GM19240 (cell line): Measurements from ENCODE around the gene CDK16.

Experiments
- DNase-seq: peaks from one replicate; pipeline ENCODE4 v3.0.0; 2011; ENCODE audit warnings: low spot score; ENCODE audit not compliant: insufficient read length

Gene CDK16

DNA sequence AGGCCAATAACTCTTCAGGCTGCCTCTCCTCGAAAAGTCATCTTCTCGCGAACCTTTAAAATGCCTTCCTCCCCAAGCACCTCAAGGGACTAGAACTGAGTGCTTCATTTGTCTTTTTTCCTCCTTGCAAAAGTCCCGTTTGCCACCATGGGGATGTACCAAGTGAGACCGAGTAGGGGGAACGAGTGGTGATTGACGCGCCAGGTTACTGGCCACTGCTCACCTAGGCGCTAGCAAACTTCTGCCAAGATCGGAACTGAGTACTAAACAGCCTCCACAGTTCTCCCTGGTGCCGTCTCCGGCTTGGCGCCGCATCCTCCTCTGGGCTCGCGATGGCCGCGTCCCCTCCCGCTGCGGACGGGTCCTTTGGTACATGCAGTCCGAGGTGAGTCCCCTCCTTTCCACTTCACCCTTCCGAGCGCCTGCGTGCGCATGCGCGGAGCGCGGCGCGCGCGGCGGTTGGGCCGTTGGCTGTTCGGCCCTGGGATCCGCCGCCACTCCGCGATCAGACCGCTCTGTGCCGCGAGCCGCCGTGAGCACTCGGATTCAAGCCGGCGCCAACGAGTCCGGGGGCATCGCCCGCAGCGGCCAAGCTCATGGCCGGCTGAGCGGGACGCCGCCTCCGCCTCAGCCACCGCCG is at the start of gene CDK16:
Gene CDK16, plus strand, starts transcription at position 402 of the 640 bp plus-strand sequence. CDS start 4,877 bp downstream, outside the sequence.
- DNase-seq, result peak; percentile 83

- DNase-seq, result no peak
Measured at GRCh38 chrX:47169273-47169672, 49.2 kb upstream of the CDK16 start.

GRCh38 chrX:47169726-47170515 is 48.6 kb upstream of the CDK16 start:
- no peak for DNase-seq

DNA sequence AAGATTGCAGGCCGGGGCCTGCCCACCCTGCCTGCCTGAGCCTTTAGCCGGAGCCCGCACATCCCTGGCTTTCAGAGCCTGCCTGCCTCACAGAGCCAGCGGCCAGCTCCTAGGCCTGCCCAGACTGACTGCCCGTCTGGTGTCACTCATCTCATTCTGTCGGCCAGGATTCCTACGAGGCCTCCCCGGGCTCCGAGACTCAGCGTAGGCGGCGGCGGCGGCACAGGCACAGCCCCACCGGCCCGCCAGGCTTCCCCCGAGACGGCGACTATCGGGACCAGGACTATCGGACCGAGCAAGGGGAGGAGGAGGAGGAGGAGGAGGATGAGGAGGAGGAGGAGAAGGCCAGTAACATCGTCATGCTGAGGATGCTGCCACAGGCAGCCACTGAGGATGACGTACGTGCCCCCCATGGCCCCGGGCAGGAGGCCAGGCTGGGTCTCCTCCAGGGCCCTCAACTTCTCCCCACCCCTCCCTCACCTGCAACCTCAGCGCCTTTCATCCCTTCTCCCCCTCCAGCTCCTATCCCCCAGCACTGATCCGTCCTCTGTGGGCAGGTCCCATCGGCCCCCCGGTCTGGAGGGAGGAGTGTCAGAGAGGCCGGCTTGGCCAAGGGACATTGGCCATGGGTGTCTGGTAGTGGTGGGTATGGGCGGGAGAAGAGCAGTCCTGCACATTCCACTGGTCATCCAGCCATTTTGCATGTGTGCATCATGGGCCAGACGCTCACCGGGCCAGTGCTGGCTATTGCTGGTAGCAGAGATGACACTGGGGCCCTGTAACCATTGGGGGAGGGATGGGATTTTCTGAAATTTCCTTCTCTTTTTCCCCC is 47.4 kb upstream of the CDK16 start:
- DNase-seq, result no peak

GRCh38 chrX:47171996-47172395 is 46.5 kb upstream of the CDK16 start:
- DNase-seq, result no peak

DNA sequence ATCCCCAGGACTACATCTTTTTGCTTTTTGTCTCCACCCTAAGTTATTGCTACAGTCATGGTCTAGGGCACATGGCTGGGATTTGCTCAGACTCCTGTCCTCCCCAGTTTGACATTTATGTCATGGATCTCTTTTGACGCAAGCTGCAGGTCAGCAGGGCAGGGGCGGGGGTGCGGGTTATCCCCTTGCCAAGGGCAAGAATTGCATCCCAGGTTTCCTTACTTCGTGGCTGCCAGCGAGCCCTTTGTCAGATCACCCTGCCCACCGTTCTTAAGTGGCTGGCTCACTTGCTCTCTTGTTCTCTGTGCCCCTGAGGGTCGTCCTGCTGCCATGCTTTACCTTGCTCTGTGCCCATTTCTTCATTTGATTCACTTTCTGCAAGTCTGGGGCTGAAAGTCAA is 45.9 kb upstream of the CDK16 start:
- DNase-seq, result no peak

DNA sequence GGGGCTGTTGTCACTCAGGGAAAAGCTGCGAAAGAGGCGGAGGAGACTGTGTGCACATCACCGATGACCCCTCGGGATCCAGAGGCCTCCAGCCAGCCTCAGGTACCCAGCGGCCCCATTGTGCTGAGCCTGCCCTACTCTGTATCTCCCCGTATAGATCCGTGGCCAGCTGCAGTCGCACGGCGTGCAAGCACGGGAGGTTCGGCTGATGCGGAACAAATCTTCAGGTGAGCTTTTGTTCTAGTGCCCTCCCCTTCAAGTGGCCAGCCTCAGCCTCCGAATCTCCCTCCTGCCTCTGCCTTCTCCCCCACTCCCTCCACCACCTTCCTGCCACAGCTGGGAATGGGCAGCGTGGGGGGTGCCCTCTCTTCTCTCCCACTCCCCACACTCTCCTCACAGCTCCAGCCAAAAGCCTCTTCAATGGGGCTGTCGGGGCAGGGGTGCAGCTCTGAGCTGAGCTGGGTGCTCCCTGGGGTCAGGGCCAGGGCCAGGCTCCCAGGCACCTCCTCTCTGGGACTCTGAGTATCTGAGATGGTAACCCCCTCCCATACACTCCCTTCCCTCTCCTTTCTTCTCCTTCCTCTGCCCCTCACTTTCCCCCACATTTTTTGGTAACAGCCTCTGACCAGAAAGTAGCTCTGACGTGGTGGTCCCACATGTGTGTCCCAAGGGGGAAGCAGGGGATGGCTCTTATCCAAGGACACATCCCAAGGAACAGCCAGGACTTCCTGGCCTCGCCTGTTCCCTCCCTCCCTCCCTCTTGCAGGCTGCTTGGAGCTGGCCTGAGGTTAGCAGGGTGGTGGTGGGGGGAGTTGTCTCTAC is 45.3 kb upstream of the CDK16 start:
- no peak for DNase-seq

- DNase-seq, result no peak
Measured at GRCh38 chrX:47174376-47174775, 44.1 kb upstream of the CDK16 start.

GRCh38 chrX:47174846-47175587 is 43.5 kb upstream of the CDK16 start:
- DNase-seq, result no peak

GRCh38 chrX:47175588-47175980 is 42.9 kb upstream of the CDK16 start:
- no peak for DNase-seq

- no peak for DNase-seq
Measured at GRCh38 chrX:47176101-47176740, 42.3 kb upstream of the CDK16 start.

DNA sequence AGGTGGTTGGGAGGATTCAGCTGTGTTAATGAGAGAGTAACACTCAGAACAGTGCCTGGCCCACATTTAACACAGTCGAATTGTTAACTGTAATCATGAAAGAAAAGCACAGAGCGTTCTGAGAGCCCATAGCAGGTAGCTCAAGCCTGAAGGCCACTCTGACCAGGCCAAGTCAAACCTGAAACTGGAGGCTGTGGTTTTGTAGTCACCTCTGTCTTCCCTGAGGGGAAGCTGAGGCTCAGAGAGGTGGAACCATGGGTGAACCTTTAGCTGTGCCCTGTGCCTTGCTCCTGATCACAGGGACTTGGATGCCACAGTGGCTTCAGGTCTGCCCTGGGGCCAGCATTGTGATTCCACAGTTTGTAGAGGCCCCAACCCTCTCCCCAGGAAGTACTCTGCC is 41.4 kb upstream of the CDK16 start:
- no peak for DNase-seq

GRCh38 chrX:47178337-47178736 is 40.1 kb upstream of the CDK16 start:
- DNase-seq, result no peak

GRCh38 chrX:47179221-47179927 is 39.1 kb upstream of the CDK16 start:
- DNase-seq, result no peak

GRCh38 chrX:47179928-47180255 is 38.6 kb upstream of the CDK16 start:
- DNase-seq, result no peak

GRCh38 chrX:47180346-47180745 is 38.1 kb upstream of the CDK16 start:
- DNase-seq, result no peak

- no peak for DNase-seq
Measured at GRCh38 chrX:47181301-47181700, 37.2 kb upstream of the CDK16 start.

GRCh38 chrX:47182106-47182700 is 36.3 kb upstream of the CDK16 start:
- no peak for DNase-seq

GRCh38 chrX:47184486-47184885 is 34.0 kb upstream of the CDK16 start:
- no peak for DNase-seq
